ENCODE measurements around the gene GALP. TPM values are rescaled to one million over a fixed set of nuclear protein-coding genes. Genes with fewer than 3 reads are reported as not detected.

GALP gene
- total RNA-seq, 1 donor, result not detected

GRCh38 chr19:56221851-56222250, 46.0 kb downstream of the GALP start:
- TF ChIP-seq CTCF (IDR thresholded peaks at IDR 0.05; ENCODE audit: insufficient read depth, low read depth, low read length), result no peak
- H3K4me3 ChIP-seq (ENCODE audit: low read depth, low read length), result no peak overlapping the region
- no peak for DNase-seq (ENCODE audit: low read depth)

DNA sequence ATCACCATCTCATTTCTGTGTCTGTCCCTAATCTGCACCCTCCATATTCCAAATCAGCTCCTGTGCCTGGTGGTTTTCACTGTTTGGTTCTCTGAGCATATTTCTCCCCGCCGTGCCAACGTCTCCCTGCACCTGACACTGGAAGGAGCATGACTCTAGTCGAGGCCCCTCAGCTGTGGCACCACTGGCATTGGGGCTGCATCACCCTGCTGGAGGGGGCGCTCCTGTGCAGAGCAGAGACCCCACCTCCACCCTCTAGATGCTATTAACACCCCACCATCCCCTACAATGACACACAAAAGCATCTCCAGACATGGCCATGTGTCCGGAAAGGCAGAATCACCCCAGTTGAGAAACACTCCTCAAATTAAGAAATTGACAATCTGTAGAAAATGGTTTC, 47.1 kb downstream of the GALP start:
- no peak overlapping the region for H3K4me3 ChIP-seq (ENCODE audit: low read depth, low read length)
- no peak for TF ChIP-seq CTCF (IDR thresholded peaks at IDR 0.05; ENCODE audit: insufficient read depth, low read depth, low read length)
- DNase-seq (ENCODE audit: low read depth), result no peak

- no peak for DNase-seq (ENCODE audit: low read depth)
Observed at GRCh38 chr19:56223481-56223880, 47.7 kb downstream of the GALP start.

More at GRCh38 chr19:56223481-56223880, 47.7 kb downstream of the GALP start:
- no peak for TF ChIP-seq CTCF (IDR thresholded peaks at IDR 0.05; ENCODE audit: insufficient read depth, low read depth, low read length)
- H3K4me3 ChIP-seq (ENCODE audit: low read depth, low read length), result no peak overlapping the region

Small RNAs within 50 kb of the gene (small RNA-seq; reads per million reads assigned to genes)
- gene AC024580.2, result not detected

Other genes with a start within 250 kb of the GALP start
- not detected in 2 replicates for gene NLRP13, start 243.7 kb upstream of the GALP start, total RNA-seq
- not detected in 2 replicates for gene NLRP8, start 228.2 kb upstream of the GALP start, total RNA-seq
- gene NLRP5, start 189.2 kb upstream of the GALP start, total RNA-seq, result not detected in 2 replicates
- 25.0 and 33.2 TPM in 2 replicates for gene ZNF787, start 54.7 kb upstream of the GALP start, total RNA-seq
- 14.2 and 16.4 TPM in 2 replicates for gene ZNF444, start 34.7 kb upstream of the GALP start, total RNA-seq
- not detected in 2 replicates for gene ZSCAN5B, start 21.8 kb downstream of the GALP start, total RNA-seq
- gene ZSCAN5C, start 26.3 kb downstream of the GALP start, total RNA-seq, result not detected in 2 replicates
- not detected in 2 replicates for gene EDDM13, start 96.7 kb downstream of the GALP start, total RNA-seq
- gene ZSCAN5A, start 138.8 kb downstream of the GALP start, total RNA-seq, result 6.5 and 8.4 TPM in 2 replicates
- gene ZNF582, start 217.5 kb downstream of the GALP start, total RNA-seq, result 2.3 and 2.6 TPM in 2 replicates
- gene ZNF583, start 228.3 kb downstream of the GALP start, total RNA-seq, result 7.1 and 9.1 TPM in 2 replicates

All from fibroblast of villous mesenchyme (primary cell).